NB4 (cell line): ENCODE data around the gene YEATS4.

Source experiments
- MAX ChIP-seq: IDR thresholded peaks from 2 replicates; pipeline ENCODE4 v1.6.1; 2011; ENCODE audit warnings: low read depth, low read length
- POLR2A ChIP-seq: IDR thresholded peaks from 2 replicates; pipeline ENCODE4 v1.6.1; 2011; ENCODE audit warnings: mild to moderate bottlenecking; ENCODE audit not compliant: insufficient read length; ENCODE audit errors: extremely low read depth
- TF ChIP-seq, protein P1 (sequence below): IDR thresholded peaks from one replicate; pipeline ENCODE4 v1.5.1; 2012; ENCODE audit warnings: low read depth, low read length

- TF ChIP-seq MAX (no peak), POLR2A (no peak)
- TF ChIP-seq, protein P1, sequence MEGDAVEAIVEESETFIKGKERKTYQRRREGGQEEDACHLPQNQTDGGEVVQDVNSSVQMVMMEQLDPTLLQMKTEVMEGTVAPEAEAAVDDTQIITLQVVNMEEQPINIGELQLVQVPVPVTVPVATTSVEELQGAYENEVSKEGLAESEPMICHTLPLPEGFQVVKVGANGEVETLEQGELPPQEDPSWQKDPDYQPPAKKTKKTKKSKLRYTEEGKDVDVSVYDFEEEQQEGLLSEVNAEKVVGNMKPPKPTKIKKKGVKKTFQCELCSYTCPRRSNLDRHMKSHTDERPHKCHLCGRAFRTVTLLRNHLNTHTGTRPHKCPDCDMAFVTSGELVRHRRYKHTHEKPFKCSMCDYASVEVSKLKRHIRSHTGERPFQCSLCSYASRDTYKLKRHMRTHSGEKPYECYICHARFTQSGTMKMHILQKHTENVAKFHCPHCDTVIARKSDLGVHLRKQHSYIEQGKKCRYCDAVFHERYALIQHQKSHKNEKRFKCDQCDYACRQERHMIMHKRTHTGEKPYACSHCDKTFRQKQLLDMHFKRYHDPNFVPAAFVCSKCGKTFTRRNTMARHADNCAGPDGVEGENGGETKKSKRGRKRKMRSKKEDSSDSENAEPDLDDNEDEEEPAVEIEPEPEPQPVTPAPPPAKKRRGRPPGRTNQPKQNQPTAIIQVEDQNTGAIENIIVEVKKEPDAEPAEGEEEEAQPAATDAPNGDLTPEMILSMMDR: no peak
These were observed 14.5 kb upstream of the YEATS4 start for GRCh38 chr12:69345077-69345476.
